AG04450 (cell line): ENCODE results near the gene ADAMTS3. TPM values are rescaled to one million over a fixed set of nuclear protein-coding genes. Genes with fewer than 3 reads are reported as not detected.

Experiments
- CTCF ChIA-PET: fragments of 300-600, 350-600 bp; formaldehyde crosslinking; extraction: SDS; loops from one replicate; lab custom pipeline; 2022; ENCODE audit warnings: antibody characterized with exemption, inconsistent platforms; lab: Charles Lee
- POLR2A ChIA-PET: fragments of 350-600 bp; formaldehyde crosslinking; extraction: SDS; loops from one replicate; lab custom pipeline; 2021; ENCODE audit warnings: antibody characterized with exemption, inconsistent platforms; lab: Yijun Ruan, JAX
- DNase-seq: peaks from one replicate; pipeline ENCODE4 v3.0.0-alpha.2; 2011; ENCODE audit warnings: low read depth, low spot score
- H3K27ac ChIP-seq: one replicate; pipeline ENCODE4 v1.5.1; 2012; ENCODE audit warnings: low read depth, low read length, control low read depth
- H3K27me3 ChIP-seq: one replicate; pipeline ENCODE4 v1.6.0; 2012; ENCODE audit warnings: low read length; ENCODE audit not compliant: control insufficient read depth, insufficient read depth
- H3K4me3 ChIP-seq: 2 replicates; pipeline ENCODE4 v1.5.1; 2011; ENCODE audit warnings: mild to moderate bottlenecking, low read depth, low read length, control low read depth
- H3K9me3 ChIP-seq: 2 replicates; pipeline ENCODE4 v1.5.1; 2012; ENCODE audit warnings: low read length; ENCODE audit not compliant: control insufficient read depth, insufficient read depth
- CTCF ChIP-seq: IDR thresholded peaks from 2 replicates; pipeline ENCODE4 v1.5.1; 2011; ENCODE audit warnings: low read depth, low read length, control low read depth, inconsistent platforms
- polyA plus RNA-seq: library from polyadenylated mRNA; depleted of rRNA; stranded (reverse); fragments of >200 nt; gene quantifications from 2 replicates; pipeline ENCODE4 v1.2.3, GENCODE V29; 2011

ADAMTS3 gene
- polyA plus RNA-seq, 1 experiment = 0.77 TPM

GRCh38 chr4:72320223-72320948, 248.6 kb downstream of the ADAMTS3 start:
- H3K27me3 ChIP-seq = no peaks in the 10 kb centered on the region
- TF ChIP-seq CTCF = no peak
- ChIA-PET POLR2A (no interaction called here), CTCF (interaction anchor here (1.5 to 2.5 kb wide), 3 partner anchors 16 to 148 kb away, joined by 3 to 10 read pairs (median 4); no protein-coding TSS in a partner anchor)
- no peak for DNase-seq
- H3K27ac ChIP-seq = no peak overlapping the region
- no peaks in the 10 kb centered on the region for H3K9me3 ChIP-seq
- H3K4me3 ChIP-seq = no peak overlapping the region

GRCh38 chr4:72319601-72320021, 249.4 kb downstream of the ADAMTS3 start:
- no peak overlapping the region for H3K27ac ChIP-seq
- H3K9me3 ChIP-seq = no peaks in the 10 kb centered on the region
- CTCF ChIA-PET = interaction anchor here (1.5 to 2.5 kb wide), 3 partner anchors 15 to 149 kb away, joined by 3 to 10 read pairs (median 4); no protein-coding TSS in a partner anchor
- no peaks in the 10 kb centered on the region for H3K27me3 ChIP-seq
- no peak for TF ChIP-seq CTCF
- DNase-seq = peak; percentile 11
- POLR2A ChIA-PET = no interaction called here
- no peak overlapping the region for H3K4me3 ChIP-seq

GRCh38 chr4:72318421-72319170, 250.4 kb downstream of the ADAMTS3 start:
- Histone ChIP-seq H3K4me3 (no peak overlapping the region), H3K27ac (no peak overlapping the region), H3K27me3 (no peaks in the 10 kb centered on the region), H3K9me3 (no peaks in the 10 kb centered on the region)
- DNase-seq = no peak
- ChIA-PET CTCF (interaction anchor here (0.6 to 2.5 kb wide), 4 partner anchors 8 to 150 kb away, joined by 3 to 23 read pairs (median 7); no protein-coding TSS in a partner anchor), POLR2A (no interaction called here)
- no peak for TF ChIP-seq CTCF

GRCh38 chr4:72314869-72315268, 254.2 kb downstream of the ADAMTS3 start:
- TF ChIP-seq CTCF = no peak
- peak; percentile 33 for DNase-seq
- no peak overlapping the region for H3K27ac ChIP-seq

More at GRCh38 chr4:72314869-72315268, 254.2 kb downstream of the ADAMTS3 start:
- POLR2A ChIA-PET = no interaction called here
- CTCF ChIA-PET = interaction anchor here (1.1 to 5.8 kb wide), 3 partner anchors 12 to 1713 kb away, joined by 3 to 69 read pairs (median 3); no protein-coding TSS in a partner anchor
- Histone ChIP-seq H3K27me3 (no peaks in the 10 kb centered on the region), H3K4me3 (no peak overlapping the region), H3K9me3 (no peaks in the 10 kb centered on the region)
